Measurements from ENCODE around the gene EIF3D. TPM values are rescaled to one million over a fixed set of nuclear protein-coding genes. Genes with fewer than 3 reads are reported as not detected.

EIF3D gene
- total and polyA plus RNA-seq, 2 of the 8 experiments (the other 6 are each of a cell fraction or from before 2014, with no cell fraction given): 195 to 408 TPM

DNA sequence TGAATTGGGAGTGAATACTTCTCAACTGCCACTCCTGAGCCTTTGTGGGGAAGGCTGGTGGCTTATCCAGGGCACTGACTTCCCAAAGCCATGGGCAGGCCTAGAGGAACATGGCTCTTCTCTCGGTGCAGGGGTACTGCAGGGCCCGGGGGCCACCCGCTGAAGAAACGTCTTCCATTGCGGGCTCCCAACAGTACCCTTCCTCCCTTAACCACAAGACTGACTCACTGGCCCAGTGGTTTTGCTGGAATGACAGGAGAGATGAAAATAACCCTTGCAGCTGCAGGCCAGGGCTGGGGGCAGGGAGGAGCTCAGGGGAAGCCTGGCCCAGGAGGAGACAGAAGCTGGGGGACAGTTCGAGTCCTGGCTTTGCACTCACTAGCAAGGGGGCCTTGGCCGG lies 61.0 kb downstream of the EIF3D start:
- H3K79me1 ChIP-seq (ENCODE audit: low read depth, low read length): no peaks in the 10 kb centered on the region; the same call in 1 of the 2 replicates
- H2AK5ac ChIP-seq (ENCODE audit: low read depth, low read length): 0 out of 2 replicates have a peak overlapping the region, but pooled peaks have one; percentile 39
- H2AFZ ChIP-seq (ENCODE audit: low read length): no peak overlapping the region
- H4K91ac ChIP-seq (replicated peaks; ENCODE audit: insufficient read length, low read length): no peak overlapping the region
- peaks cover 0 to 2% (median 0%) of the 10 kb centered on the region in 4 experiments; a peak in 2 of 7 replicates for H3K4me1 ChIP-seq (replicated peaks in 1 of 4; ENCODE audit: control insufficient read depth in 3 of 4, insufficient read depth in 4 of 4, low read length in 3 of 4)
- no peak overlapping the region for H2BK120ac ChIP-seq (replicated peaks; ENCODE audit: low read depth, low read length)
- H2BK5ac ChIP-seq (ENCODE audit: low read depth, low read length): peak overlapping the region; percentile 35; the same call in 1 of the 2 replicates
- H3K79me2 ChIP-seq (ENCODE audit: control insufficient read depth in 1 of 2, insufficient read depth in 2 of 2, low read length in 2 of 2): no peaks in the 10 kb centered on the region
- ChIA-PET CTCF (ENCODE audit: partially characterized antibody) (interaction anchor here (1.1 to 6.8 kb wide), 7 partner anchors 9 to 202 kb away, joined by 3 to 78 read pairs (median 5); no protein-coding TSS in a partner anchor), POLR2A (ENCODE audit: partially characterized antibody) (interaction anchor here (0.9 to 2.8 kb wide), 4 partner anchors 9 to 139 kb away, joined by 3 to 12 read pairs (median 5); no protein-coding TSS in a partner anchor)
- 87% methylated on average over 7 of the region's 7 CpGs; no CpG with 5 or more reads in 1 of the 2 experiments for WGBS, 2 experiments (ENCODE audit: extremely low coverage in 1 of 2, insufficient coverage in 1 of 2, insufficient read length in 1 of 2, insufficient replicate concordance in 2 of 2, low coverage in 1 of 2, low lambda C conversion rate in 2 of 2, missing lambda C conversion rate in 1 of 2)
- H3K56ac ChIP-seq (replicated peaks; ENCODE audit: insufficient read length, low read depth, low read length): no peak overlapping the region
- H3K23ac ChIP-seq (ENCODE audit: insufficient read length): no peak overlapping the region
- H3K18ac ChIP-seq (ENCODE audit: extremely low read depth, low read length): no peak overlapping the region
- no peak overlapping the region for H3K4me3 ChIP-seq (ENCODE audit: extremely low read depth in 1 of 4, insufficient read depth in 2 of 4, low read depth in 3 of 4, low read length in 4 of 4)
- H3K27ac ChIP-seq (ENCODE audit: low read depth, low read length): no peak overlapping the region
- no peak overlapping the region for H2BK12ac ChIP-seq (ENCODE audit: low read depth, low read length)
- H2BK20ac ChIP-seq (ENCODE audit: low read length): no peak overlapping the region
- H4K20me1 ChIP-seq (replicated peaks in 1 of 2; ENCODE audit: control insufficient read depth in 1 of 2, insufficient read depth in 2 of 2, low read length in 2 of 2): no peaks in the 10 kb centered on the region
- H3K4ac ChIP-seq (replicated peaks; ENCODE audit: insufficient read length, low read depth, low read length): no peak overlapping the region
- H3K36me3 ChIP-seq (ENCODE audit: control insufficient read depth in 2 of 4, insufficient read depth in 4 of 4, low read length in 3 of 4): 0 out of 8 replicates have a peak, but pooled peaks cover 0 to 3% (median 0%) of the 10 kb centered on the region in 4 experiments
- H3K9me3 ChIP-seq (ENCODE audit: insufficient read depth in 2 of 2, low read depth in 1 of 2, low read length in 1 of 2): no peaks in the 10 kb centered on the region
- H3K14ac ChIP-seq (ENCODE audit: insufficient read length): no peak overlapping the region
- H4K5ac ChIP-seq (ENCODE audit: insufficient read length, low read depth, low read length): no peak overlapping the region
- H3K4me2 ChIP-seq (ENCODE audit: insufficient read depth in 1 of 2, low read depth in 2 of 2, low read length in 2 of 2): no peak overlapping the region
- no peaks in the 10 kb centered on the region for H3K27me3 ChIP-seq (replicated peaks in 1 of 4; ENCODE audit: control insufficient read depth in 3 of 4, extremely low read depth in 1 of 4, insufficient read depth in 3 of 4, low read length in 3 of 4)
- FAIRE-seq (no peak), DNase-seq (ENCODE audit: low read depth in 1 of 2, low spot score in 2 of 2) (no peak)
- no peaks in the 10 kb centered on the region for H3K23me2 ChIP-seq (ENCODE audit: low read depth, low read length)
- H2BK15ac ChIP-seq (ENCODE audit: low read length): no peak overlapping the region
- H3K9ac ChIP-seq (replicated peaks in 1 of 4; ENCODE audit: extremely low read depth in 1 of 4, low read depth in 3 of 4, low read length in 3 of 4): no peak overlapping the region
- no peak overlapping the region for H4K8ac ChIP-seq (ENCODE audit: extremely low read depth, insufficient read depth, low read length)
- no peak for TF ChIP-seq SIX5 (IDR thresholded peaks at IDR 0.05; ENCODE audit: low read depth, low read length)
- TF ChIP-seq CBX8 (IDR thresholded peaks at IDR 0.05; ENCODE audit: borderline replicate concordance, low read depth, low read length): no peak
- no peak for TF ChIP-seq FOSL1 (IDR thresholded peaks at IDR 0.05; ENCODE audit: insufficient read depth, low read depth, low read length)
- TF ChIP-seq BCL11A (IDR thresholded peaks at IDR 0.05; ENCODE audit: low read depth in 2 of 2, low read length in 2 of 2): no peak
- TF ChIP-seq, protein P1, sequence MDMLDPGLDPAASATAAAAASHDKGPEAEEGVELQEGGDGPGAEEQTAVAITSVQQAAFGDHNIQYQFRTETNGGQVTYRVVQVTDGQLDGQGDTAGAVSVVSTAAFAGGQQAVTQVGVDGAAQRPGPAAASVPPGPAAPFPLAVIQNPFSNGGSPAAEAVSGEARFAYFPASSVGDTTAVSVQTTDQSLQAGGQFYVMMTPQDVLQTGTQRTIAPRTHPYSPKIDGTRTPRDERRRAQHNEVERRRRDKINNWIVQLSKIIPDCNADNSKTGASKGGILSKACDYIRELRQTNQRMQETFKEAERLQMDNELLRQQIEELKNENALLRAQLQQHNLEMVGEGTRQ (IDR thresholded peaks at IDR 0.05; ENCODE audit: low read length): no peak
- TF ChIP-seq NANOG (IDR thresholded peaks at IDR 0.05; ENCODE audit: insufficient read depth, low read depth, low read length, poor library complexity, severe bottlenecking): no peak
- no peak for TF ChIP-seq KDM4A (IDR thresholded peaks at IDR 0.05; ENCODE audit: low read depth, low read length, severe bottlenecking)
- no peak for TF ChIP-seq SUZ12 (IDR thresholded peaks at IDR 0.05; ENCODE audit: low read length)
- TF ChIP-seq GTF2F1 (IDR thresholded peaks at IDR 0.05; ENCODE audit: borderline replicate concordance, low read depth, low read length): no peak
- no peak for TF ChIP-seq SAP30 (IDR thresholded peaks at IDR 0.05; ENCODE audit: insufficient read depth, insufficient replicate concordance, low read length)
- TF ChIP-seq HDAC6 (IDR thresholded peaks at IDR 0.05; ENCODE audit: low read depth, low read length): no peak
- TF ChIP-seq POU5F1 (IDR thresholded peaks at IDR 0.05; ENCODE audit: low read depth, low read length): no peak
